GM23248 (cell line): ENCODE results near the gene LDHAL6B.

Experiments used
- EZH2 ChIP-seq: fragments of 200-600 bp; sonication (generic); IDR thresholded peaks from 2 replicates; pipeline ENCODE4 v1.6.1; 2018; ENCODE audit warnings: antibody characterized with exemption, mild to moderate bottlenecking; ENCODE audit not compliant: insufficient read depth, poor library complexity, severe bottlenecking
- EZH2phosphoT487 ChIP-seq: fragments of 200-600 bp; sonication (generic); IDR thresholded peaks from 2 replicates; pipeline ENCODE4 v1.6.1; 2018; ENCODE audit warnings: antibody characterized with exemption, moderate library complexity, mild to moderate bottlenecking, low read depth; ENCODE audit not compliant: insufficient read depth

GRCh38 chr15:59174835-59175831 lies 31.5 kb upstream of the LDHAL6B start:
- TF ChIP-seq EZH2 (no peak), EZH2phosphoT487 (no peak)
